PC-9 (cell line): ENCODE measurements around the gene SLC2A8. TPM values are rescaled to one million over a fixed set of nuclear protein-coding genes. Genes with fewer than 3 reads are reported as not detected.
A peak's percentile ranks its signal among the peaks of the same experiment; 100 is the strongest.

Source experiments
- BruUV-seq: library from RNA; stranded (reverse); fragments of 400-500 nt; replicated peaks from 2 replicates; lab custom pipeline; 2021; lab: Mats Ljungman, UMichigan
- CTCF ChIA-PET: fragments of 300-600 bp; sonication (Branson Sonifier 250); formaldehyde crosslinking; loops from one replicate; lab custom pipeline; 2022; ENCODE audit warnings: antibody characterized with exemption; lab: Charles Lee
- POLR2A ChIA-PET: fragments of 300-600 bp; sonication (Branson Sonifier 250); formaldehyde crosslinking; loops from one replicate; lab custom pipeline; 2022; ENCODE audit warnings: antibody characterized with exemption; ENCODE audit not compliant: unreplicated experiment; lab: Charles Lee
- DNase-seq, 2 experiments: peaks; one replicate each; pipeline versions ENCODE4 v3.0.0 to v3.0.0-alpha.2; 2015 to 2022; ENCODE audit warnings: mixed read lengths in 1 of 2
- H2AFZ ChIP-seq: fragments of 200-600 bp; sonication (generic); 2 replicates; pipeline ENCODE4 v1.8.1; 2017; ENCODE audit warnings: antibody characterized with exemption
- H3F3A ChIP-seq: fragments of 200-600 bp; sonication (generic); 2 replicates; pipeline ENCODE4 v1.8.1; 2017; ENCODE audit warnings: antibody characterized with exemption, mild to moderate bottlenecking, low read depth; ENCODE audit not compliant: insufficient read depth
- H3K27ac ChIP-seq: fragments of 200-600 bp; sonication (generic); 2 replicates; pipeline ENCODE4 v1.6.1; 2016; ENCODE audit warnings: mixed run types
- H3K27me3 ChIP-seq: fragments of 200-600 bp; sonication (generic); 2 replicates; pipeline ENCODE4 v1.6.1; 2016; ENCODE audit warnings: low read depth, mixed run types; ENCODE audit not compliant: insufficient read depth
- H3K36me3 ChIP-seq: fragments of 200-600 bp; sonication (generic); 2 replicates; pipeline ENCODE4 v1.6.1; 2016; ENCODE audit warnings: low read depth, mixed run types
- H3K4me1 ChIP-seq: fragments of 200-600 bp; sonication (generic); replicated peaks from 2 replicates; pipeline ENCODE4 v1.6.1; 2016; ENCODE audit warnings: mixed run types; ENCODE audit not compliant: insufficient read depth
- H3K4me2 ChIP-seq: fragments of 200-600 bp; sonication (generic); 2 replicates; pipeline ENCODE4 v1.6.1; 2017; ENCODE audit warnings: mixed run types
- H3K4me3 ChIP-seq: fragments of 200-600 bp; sonication (generic); 2 replicates; pipeline ENCODE4 v1.6.1; 2016; ENCODE audit warnings: mixed run types
- H3K79me2 ChIP-seq: fragments of 200-600 bp; sonication (generic); 2 replicates; pipeline ENCODE4 v1.6.1; 2017; ENCODE audit warnings: low read depth, mixed run types
- H3K9me2 ChIP-seq: fragments of 200-600 bp; sonication (generic); 2 replicates; pipeline ENCODE4 v1.8.1; 2017; ENCODE audit warnings: mild to moderate bottlenecking; ENCODE audit not compliant: insufficient read depth
- H3K9me3 ChIP-seq: fragments of 200-600 bp; sonication (generic); 2 replicates; pipeline ENCODE4 v1.8.1; 2016; ENCODE audit warnings: low read depth; ENCODE audit not compliant: insufficient read depth
- H4K20me1 ChIP-seq: fragments of 200-600 bp; sonication (generic); 2 replicates; pipeline ENCODE4 v1.8.1; 2017; ENCODE audit not compliant: insufficient read depth
- CTCF ChIP-seq: fragments of 200-600 bp; sonication (generic); conservative IDR thresholded peaks from 2 replicates; pipeline ENCODE4 v1.6.1; 2017; ENCODE audit warnings: mixed run types, antibody characterized with exemption, mild to moderate bottlenecking, moderate library complexity
- EZH2 ChIP-seq: fragments of 200-600 bp; sonication (generic); IDR thresholded peaks from 2 replicates; pipeline ENCODE4 v1.8.0; 2017; ENCODE audit warnings: antibody characterized with exemption, low read depth
- intact Hi-C: fragments of 100-400 bp; cut with micrococcal nuclease; formaldehyde crosslinking; loops from one replicate; pipeline ENCODE4 v1.10.0; 2022; ENCODE audit not compliant: unreplicated experiment
- total RNA-seq: library from RNA; stranded (reverse); gene quantifications from 2 replicates; pipeline ENCODE4 v1.2.3, GENCODE V29; 2021

SLC2A8 gene
- total RNA-seq, 1 experiment from 2014 or later, result 19.1 TPM

DNA sequence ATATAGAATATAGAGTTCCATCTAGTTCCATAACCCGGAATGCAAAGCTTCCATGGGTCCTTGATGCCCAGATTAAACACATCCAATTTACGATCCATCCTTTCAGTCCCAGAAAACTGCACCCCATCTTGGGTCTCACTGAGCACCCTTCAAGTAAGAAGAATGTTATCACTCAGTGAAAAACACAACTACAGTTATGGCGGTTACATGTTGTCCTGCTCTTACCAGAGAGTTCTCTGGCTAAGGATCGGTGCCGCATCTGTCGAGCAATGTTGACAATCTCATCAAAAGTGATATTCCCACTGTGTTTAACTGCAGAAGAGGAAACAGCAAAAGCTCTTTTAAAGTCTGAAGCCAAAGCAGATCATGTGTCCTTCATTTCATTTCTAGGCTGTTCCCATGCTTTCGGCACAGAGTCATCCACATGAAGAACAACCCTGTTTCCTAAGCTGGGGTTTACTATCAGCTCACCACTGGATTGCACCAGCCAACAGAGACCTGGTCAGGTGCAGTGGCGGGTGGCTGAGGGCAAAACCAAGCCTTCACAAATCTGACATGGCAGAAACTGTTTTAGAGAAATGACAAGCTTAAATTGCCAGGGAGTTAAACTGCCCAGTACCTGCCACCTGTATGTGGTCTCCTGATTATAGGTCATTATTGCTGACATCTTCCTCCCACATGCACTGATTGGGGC, 51.3 kb downstream of the SLC2A8 start:
- Histone ChIP-seq H3F3A (peaks cover 73% of the 10 kb centered on the region), H3K27me3 (no peaks in the 10 kb centered on the region), H3K27ac (peak overlapping the region; percentile 95), H3K4me1 (peaks cover 23% of the 10 kb centered on the region), H3K79me2 (peaks cover 46% of the 10 kb centered on the region), H3K9me3 (0 out of 2 replicates have a peak, but pooled peaks cover 5% of the 10 kb centered on the region), H4K20me1 (peaks cover 47% of the 10 kb centered on the region), H3K4me3 (peak overlapping the region; percentile 99; the same call in 1 of the 2 replicates), H3K9me2 (no peaks in the 10 kb centered on the region), H3K36me3 (peaks cover 50% of the 10 kb centered on the region), H3K4me2 (peak overlapping the region; percentile 98), H2AFZ (no peak overlapping the region)
- no TSS peak for BruUV-seq
- CTCF ChIA-PET, result interaction anchor here (0.6 kb wide), 1 partner anchor 684 kb away, joined by 3 read pairs; no protein-coding TSS in a partner anchor
- intact Hi-C loops, result no loop called here
- TF ChIP-seq CTCF, result no peak
- TF ChIP-seq EZH2, result no peak
- POLR2A ChIA-PET, result interaction anchor here (0.6 to 0.7 kb wide), 2 partner anchors 52 to 69 kb away, joined by 4 to 5 read pairs; no protein-coding TSS in a partner anchor
- DNase-seq, result no peak

GRCh38 chr9:127449332-127449966, 52.5 kb downstream of the SLC2A8 start:
- intact Hi-C loops, result loop anchor here (1.0 kb wide), 1 partner anchor 240 kb away; no protein-coding TSS in a partner anchor
- no peaks in the 10 kb centered on the region for H3K9me2 ChIP-seq
- peak overlapping the region; percentile 98 for H3K4me2 ChIP-seq
- H3K36me3 ChIP-seq, result peaks cover 44% of the 10 kb centered on the region
- no peak overlapping the region for H2AFZ ChIP-seq
- H3K79me2 ChIP-seq, result peaks cover 46% of the 10 kb centered on the region
- H3K9me3 ChIP-seq, result no peaks in the 10 kb centered on the region
- peak overlapping the region; percentile 95 for H3K27ac ChIP-seq
- H3K4me1 ChIP-seq, result peaks cover 23% of the 10 kb centered on the region
- TF ChIP-seq CTCF (no peak), EZH2 (no peak)
- H3F3A ChIP-seq, result peaks cover 67% of the 10 kb centered on the region
- DNase-seq, result no peak
- ChIA-PET CTCF (no interaction called here), POLR2A (interaction anchor here (0.7 kb wide), 1 partner anchor 16 kb away, joined by 4 read pairs; no protein-coding TSS in a partner anchor)
- no TSS peak for BruUV-seq
- peak overlapping the region; percentile 99 for H3K4me3 ChIP-seq
- H3K27me3 ChIP-seq, result no peaks in the 10 kb centered on the region
- H4K20me1 ChIP-seq, result peaks cover 47% of the 10 kb centered on the region

- no peaks in the 10 kb centered on the region for H3K9me2 ChIP-seq
- H3K4me3 ChIP-seq, result peak overlapping the region; percentile 99
- peak overlapping the region; percentile 98 for H3K4me2 ChIP-seq
- ChIA-PET CTCF (no interaction called here), POLR2A (interaction anchor here (0.6 to 1.2 kb wide), 4 partner anchors 16 to 226 kb away, joined by 3 to 4 read pairs (median 3); partner anchors contain the start of gene SLC2A8)
- peaks cover 46% of the 10 kb centered on the region for H3K79me2 ChIP-seq
- TF ChIP-seq CTCF, result no peak
- TF ChIP-seq EZH2, result no peak
- H3K27me3 ChIP-seq, result no peaks in the 10 kb centered on the region
- intact Hi-C loops, result loop anchor here (2.0 to 10.0 kb wide), 3 partner anchors 26 to 506 kb away; partner anchors contain the start of gene ZNF79
- H2AFZ ChIP-seq, result no peak overlapping the region
- no peaks in the 10 kb centered on the region for H3K9me3 ChIP-seq
- peak overlapping the region; percentile 95 for H3K27ac ChIP-seq
- BruUV-seq, result no TSS peak
- H3K4me1 ChIP-seq, result peaks cover 23% of the 10 kb centered on the region
- H3F3A ChIP-seq, result peaks cover 58% of the 10 kb centered on the region
- H4K20me1 ChIP-seq, result peaks cover 47% of the 10 kb centered on the region
- H3K36me3 ChIP-seq, result peaks cover 46% of the 10 kb centered on the region
- no peak for DNase-seq
These were observed 53.3 kb downstream of the SLC2A8 start for GRCh38 chr9:127450243-127450760.
